Epithelial cell of esophagus (primary cell): ENCODE measurements around the gene ANKRD61.
"Not testable (repeated sequence)": the region's sequence is repeated elsewhere in the genome, so short reads cannot be mapped to it uniquely, and the experiment has no call there.

ENCODE experiments used
- DNase-seq: peaks from one replicate; pipeline ENCODE4 v3.0.0; 2010; ENCODE audit warnings: low read depth
- H3K4me3 ChIP-seq: 2 replicates; pipeline ENCODE4 v1.5.1; 2011; ENCODE audit warnings: mild to moderate bottlenecking, low read length, control low read depth
- TF ChIP-seq, protein P1 (sequence below): IDR thresholded peaks from 2 replicates; pipeline ENCODE4 v1.5.1; 2011; ENCODE audit warnings: low read depth, mild to moderate bottlenecking, low read length, control low read depth, inconsistent platforms; ENCODE audit not compliant: insufficient read depth; ENCODE audit errors: missing control alignments

Gene ANKRD61

GRCh38 chr7:6071406-6071805 lies 40.2 kb downstream of the ANKRD61 start:
- no peak for DNase-seq

DNA sequence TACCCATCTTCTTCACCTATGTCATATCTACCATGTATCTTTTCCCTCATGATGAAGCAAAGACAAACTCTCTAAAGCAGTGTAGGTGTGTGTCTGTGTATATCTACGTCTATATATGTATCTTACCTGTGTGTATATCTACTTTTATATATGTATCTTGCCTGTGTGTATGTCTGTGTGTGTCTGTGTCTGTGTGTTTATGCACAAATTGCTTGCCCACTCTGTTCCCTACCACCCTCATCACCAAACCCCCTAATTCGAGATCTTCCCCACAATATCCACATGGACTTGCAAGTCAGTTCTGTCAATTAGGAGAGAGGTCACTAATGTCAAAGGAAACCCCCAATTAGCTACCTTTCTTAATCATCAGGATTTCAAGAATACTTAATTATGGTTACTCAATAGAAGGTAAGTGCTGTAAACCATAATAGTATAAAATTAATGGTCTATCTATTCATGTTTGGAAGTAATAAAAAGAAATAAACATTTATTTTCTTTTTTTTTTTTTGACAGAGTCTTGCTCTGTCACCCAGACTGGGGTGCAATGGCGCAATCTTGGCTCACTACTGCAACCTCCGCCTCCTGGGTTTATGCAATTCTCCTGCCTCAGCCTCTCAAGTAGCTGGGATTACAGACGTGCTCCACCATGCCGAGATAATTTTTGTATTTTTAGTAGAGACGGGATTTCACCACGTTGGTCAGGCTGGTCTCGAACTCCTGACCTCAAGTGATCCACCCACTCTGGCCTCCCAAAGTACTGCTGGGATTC lies 43.6 kb downstream of the ANKRD61 start:
- H3K4me3 ChIP-seq = no peak overlapping the region
- TF ChIP-seq, protein P1, sequence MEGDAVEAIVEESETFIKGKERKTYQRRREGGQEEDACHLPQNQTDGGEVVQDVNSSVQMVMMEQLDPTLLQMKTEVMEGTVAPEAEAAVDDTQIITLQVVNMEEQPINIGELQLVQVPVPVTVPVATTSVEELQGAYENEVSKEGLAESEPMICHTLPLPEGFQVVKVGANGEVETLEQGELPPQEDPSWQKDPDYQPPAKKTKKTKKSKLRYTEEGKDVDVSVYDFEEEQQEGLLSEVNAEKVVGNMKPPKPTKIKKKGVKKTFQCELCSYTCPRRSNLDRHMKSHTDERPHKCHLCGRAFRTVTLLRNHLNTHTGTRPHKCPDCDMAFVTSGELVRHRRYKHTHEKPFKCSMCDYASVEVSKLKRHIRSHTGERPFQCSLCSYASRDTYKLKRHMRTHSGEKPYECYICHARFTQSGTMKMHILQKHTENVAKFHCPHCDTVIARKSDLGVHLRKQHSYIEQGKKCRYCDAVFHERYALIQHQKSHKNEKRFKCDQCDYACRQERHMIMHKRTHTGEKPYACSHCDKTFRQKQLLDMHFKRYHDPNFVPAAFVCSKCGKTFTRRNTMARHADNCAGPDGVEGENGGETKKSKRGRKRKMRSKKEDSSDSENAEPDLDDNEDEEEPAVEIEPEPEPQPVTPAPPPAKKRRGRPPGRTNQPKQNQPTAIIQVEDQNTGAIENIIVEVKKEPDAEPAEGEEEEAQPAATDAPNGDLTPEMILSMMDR = no peak

More at GRCh38 chr7:6071406-6071805, 40.2 kb downstream of the ANKRD61 start:
- TF ChIP-seq, protein P1 = no peak
- H3K4me3 ChIP-seq = no peak overlapping the region

GRCh38 chr7:6078548-6078947 lies 47.4 kb downstream of the ANKRD61 start:
- H3K4me3 ChIP-seq = no peak overlapping the region
- no peak for DNase-seq
- TF ChIP-seq, protein P1 = no peak

More for the DNA sequence above, 43.6 kb downstream of the ANKRD61 start:
- peak; percentile 15 for DNase-seq

DNA sequence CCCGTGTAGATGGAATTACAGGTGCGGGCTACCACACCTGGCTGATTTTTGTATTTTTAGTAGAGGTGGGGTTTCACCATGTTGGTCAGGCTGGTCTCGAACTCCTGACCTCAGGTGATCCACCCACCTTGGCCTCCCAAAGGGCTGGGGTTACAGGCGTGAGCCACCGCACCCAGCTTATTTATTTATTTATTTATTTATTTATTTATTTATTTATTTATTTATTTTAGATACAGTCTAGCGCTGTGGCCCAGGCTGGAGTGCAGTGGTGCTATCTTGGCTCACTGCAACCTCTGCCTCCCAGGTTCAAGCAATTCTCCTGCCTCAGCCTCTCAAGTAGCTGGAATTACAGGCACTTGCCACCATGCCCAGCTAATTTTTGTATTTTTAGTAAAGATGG lies 51.9 kb downstream of the ANKRD61 start:
- not testable (repeated sequence) for DNase-seq, H3K4me3 ChIP-seq
